ENCODE results near the gene LILRA1.
"Not testable (repeated sequence)": the region's sequence is repeated elsewhere in the genome, so short reads cannot be mapped to it uniquely, and the experiment has no call there.

The LILRA1 gene

GRCh38 chr19:54630262-54630661 lies 36.8 kb downstream of the LILRA1 start, which contains the start of gene LILRB1:
LILRB1 (plus strand) TSS chr19:54630484; CDS start chr19:54631074, 590 bp downstream.
- Mint-ChIP-seq H3K4me3 (peak within 1 kb of the TSS; percentile 69), H3K4me1 (peaks cover 73% of the 10 kb centered on the region), H3K27ac (peak within 1 kb of the TSS; percentile 88), H3K36me3 (peaks cover 65% of the 10 kb centered on the region)
- ATAC-seq, H3K9me3 Mint-ChIP-seq, H3K27me3 Mint-ChIP-seq: not testable (repeated sequence)

DNA sequence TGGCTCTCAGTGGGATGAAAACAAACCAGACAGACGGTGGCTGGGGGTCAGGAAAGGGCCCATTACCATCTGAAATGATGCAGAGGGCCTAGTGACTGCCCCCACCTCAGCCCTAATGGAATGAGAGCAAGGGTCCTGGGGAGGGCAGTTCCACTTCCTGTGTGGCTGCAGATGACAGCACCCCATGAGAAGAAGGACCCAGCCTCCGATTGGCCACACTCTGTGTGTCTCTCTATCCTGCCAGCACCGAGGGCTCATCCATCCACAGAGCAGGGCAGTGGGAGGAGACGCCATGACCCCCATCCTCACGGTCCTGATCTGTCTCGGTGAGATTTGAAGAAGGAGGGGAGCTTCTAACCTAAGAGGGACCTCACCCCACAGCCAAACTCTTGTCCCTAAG lies 37.4 kb downstream of the LILRA1 start:
- H3K4me3 Mint-ChIP-seq: peak overlapping the region; percentile 69
- peaks cover 68% of the 10 kb centered on the region for H3K4me1 Mint-ChIP-seq
- no peaks in the 10 kb centered on the region for H3K27me3 Mint-ChIP-seq
- no peaks in the 10 kb centered on the region for H3K9me3 Mint-ChIP-seq
- H3K36me3 Mint-ChIP-seq: peaks cover 67% of the 10 kb centered on the region
- ATAC-seq: no peak
- H3K27ac Mint-ChIP-seq: peak overlapping the region; percentile 88

DNA sequence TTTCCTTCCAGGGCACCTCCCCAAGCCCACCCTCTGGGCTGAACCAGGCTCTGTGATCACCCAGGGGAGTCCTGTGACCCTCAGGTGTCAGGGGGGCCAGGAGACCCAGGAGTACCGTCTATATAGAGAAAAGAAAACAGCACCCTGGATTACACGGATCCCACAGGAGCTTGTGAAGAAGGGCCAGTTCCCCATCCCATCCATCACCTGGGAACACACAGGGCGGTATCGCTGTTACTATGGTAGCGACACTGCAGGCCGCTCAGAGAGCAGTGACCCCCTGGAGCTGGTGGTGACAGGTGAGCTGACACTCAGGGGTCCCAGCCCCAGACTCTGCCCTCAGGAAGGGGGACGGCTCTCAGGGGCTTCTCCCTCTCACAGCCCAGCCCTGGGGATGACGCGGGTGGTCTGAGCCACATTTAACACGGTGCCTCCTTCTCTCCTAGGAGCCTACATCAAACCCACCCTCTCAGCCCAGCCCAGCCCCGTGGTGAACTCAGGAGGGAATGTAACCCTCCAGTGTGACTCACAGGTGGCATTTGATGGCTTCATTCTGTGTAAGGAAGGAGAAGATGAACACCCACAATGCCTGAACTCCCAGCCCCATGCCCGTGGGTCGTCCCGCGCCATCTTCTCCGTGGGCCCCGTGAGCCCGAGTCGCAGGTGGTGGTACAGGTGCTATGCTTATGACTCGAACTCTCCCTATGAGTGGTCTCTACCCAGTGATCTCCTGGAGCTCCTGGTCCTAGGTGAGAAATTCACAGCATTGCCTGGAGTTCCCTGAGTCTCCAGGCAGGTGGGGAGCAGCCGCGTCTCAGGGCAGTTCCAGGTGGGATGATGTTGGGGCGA lies 38.3 kb downstream of the LILRA1 start:
- Mint-ChIP-seq H3K4me3 (peak overlapping the region; percentile 25), H3K4me1 (peaks cover 58% of the 10 kb centered on the region), H3K36me3 (peaks cover 67% of the 10 kb centered on the region), H3K27ac (peak overlapping the region; percentile 88)
- H3K9me3 Mint-ChIP-seq, H3K27me3 Mint-ChIP-seq, ATAC-seq: not testable (repeated sequence)

DNA sequence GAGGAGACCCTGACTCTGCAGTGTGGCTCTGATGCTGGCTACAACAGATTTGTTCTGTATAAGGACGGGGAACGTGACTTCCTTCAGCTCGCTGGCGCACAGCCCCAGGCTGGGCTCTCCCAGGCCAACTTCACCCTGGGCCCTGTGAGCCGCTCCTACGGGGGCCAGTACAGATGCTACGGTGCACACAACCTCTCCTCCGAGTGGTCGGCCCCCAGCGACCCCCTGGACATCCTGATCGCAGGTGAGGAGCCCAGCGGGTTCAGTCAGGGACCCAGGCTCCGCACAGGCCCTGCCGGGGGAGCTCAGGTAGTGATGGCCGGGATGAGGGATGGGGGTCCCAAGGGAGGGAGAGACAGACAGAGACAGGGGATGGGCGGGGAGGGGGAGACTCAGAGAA lies 39.1 kb downstream of the LILRA1 start:
- H3K4me1 Mint-ChIP-seq: peaks cover 51% of the 10 kb centered on the region
- not testable (repeated sequence) for H3K4me3 Mint-ChIP-seq, ATAC-seq, H3K9me3 Mint-ChIP-seq, H3K27me3 Mint-ChIP-seq
- peak overlapping the region; percentile 77 for H3K27ac Mint-ChIP-seq
- peaks cover 67% of the 10 kb centered on the region for H3K36me3 Mint-ChIP-seq

GRCh38 chr19:54633401-54633800 lies 40.0 kb downstream of the LILRA1 start:
- H3K27ac Mint-ChIP-seq: peak overlapping the region; percentile 77
- H3K4me1 Mint-ChIP-seq: peaks cover 42% of the 10 kb centered on the region
- no peaks in the 10 kb centered on the region for H3K27me3 Mint-ChIP-seq
- peak; percentile 66 for ATAC-seq
- no peak overlapping the region for H3K4me3 Mint-ChIP-seq
- peaks cover 68% of the 10 kb centered on the region for H3K36me3 Mint-ChIP-seq
- no peaks in the 10 kb centered on the region for H3K9me3 Mint-ChIP-seq

- ATAC-seq, H3K9me3 Mint-ChIP-seq, H3K27me3 Mint-ChIP-seq, H3K27ac Mint-ChIP-seq, H3K4me3 Mint-ChIP-seq: not testable (repeated sequence)
- H3K36me3 Mint-ChIP-seq: peaks cover 50% of the 10 kb centered on the region
- peaks cover 23% of the 10 kb centered on the region for H3K4me1 Mint-ChIP-seq
Observed at GRCh38 chr19:54636081-54636480, 42.6 kb downstream of the LILRA1 start.

DNA sequence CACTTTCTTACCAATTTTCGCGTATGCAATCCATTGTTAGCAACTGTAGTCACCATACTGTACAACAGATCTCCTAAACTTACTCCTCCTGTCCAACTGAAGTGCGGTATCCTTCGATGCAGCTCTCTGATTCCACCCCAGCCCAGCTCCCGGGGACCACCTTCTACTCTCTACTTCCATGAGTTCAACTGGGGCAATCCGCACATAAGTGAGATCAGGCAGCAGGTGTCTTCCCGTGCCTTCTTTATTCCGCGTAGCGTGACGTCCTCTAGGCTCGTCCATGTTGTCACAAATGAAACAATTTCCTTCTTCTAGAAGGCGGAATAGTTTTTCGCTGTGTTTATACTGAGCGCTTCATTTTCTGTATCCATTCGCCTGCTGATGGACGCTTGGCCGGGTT lies 45.3 kb downstream of the LILRA1 start:
- Mint-ChIP-seq H3K9me3 (peaks cover 3% of the 10 kb centered on the region), H3K36me3 (peaks cover 33% of the 10 kb centered on the region), H3K4me3 (no peak overlapping the region), H3K27ac (no peak overlapping the region), H3K4me1 (peaks cover 19% of the 10 kb centered on the region), H3K27me3 (no peaks in the 10 kb centered on the region)
- ATAC-seq: no peak

DNA sequence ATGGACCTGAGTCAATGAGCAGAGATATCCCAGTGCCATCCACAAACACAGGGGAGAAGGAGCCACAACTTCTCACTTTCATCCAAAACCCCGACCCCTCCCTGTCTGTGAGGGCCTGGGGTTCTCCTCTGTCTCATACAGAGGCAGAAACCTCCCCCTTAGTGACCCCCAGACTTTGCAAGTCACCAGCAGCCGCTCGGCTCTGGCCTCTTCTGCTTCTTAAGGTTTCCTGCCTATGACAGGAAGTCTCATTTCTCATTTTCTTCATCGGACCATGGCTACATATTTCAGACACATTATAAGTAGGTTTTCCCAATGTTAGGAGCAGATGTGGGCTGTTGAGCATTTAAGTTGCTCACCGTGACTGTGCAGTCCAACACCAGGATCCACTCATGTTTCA lies 49.5 kb downstream of the LILRA1 start:
- ATAC-seq: peak; percentile 27
- peak overlapping the region; percentile 23 for H3K27ac Mint-ChIP-seq
- not testable (repeated sequence) for H3K9me3 Mint-ChIP-seq, H3K27me3 Mint-ChIP-seq, H3K36me3 Mint-ChIP-seq, H3K4me3 Mint-ChIP-seq
- peaks cover 23% of the 10 kb centered on the region for H3K4me1 Mint-ChIP-seq

- H3K36me3 Mint-ChIP-seq, ATAC-seq, H3K27me3 Mint-ChIP-seq, H3K27ac Mint-ChIP-seq, H3K4me3 Mint-ChIP-seq, H3K9me3 Mint-ChIP-seq: not testable (repeated sequence)
- H3K4me1 Mint-ChIP-seq: peaks cover 21% of the 10 kb centered on the region
Observed at GRCh38 chr19:54643583-54643982, 50.2 kb downstream of the LILRA1 start.

GRCh38 chr19:54644056-54644455 lies 50.6 kb downstream of the LILRA1 start:
- Mint-ChIP-seq H3K27me3 (no peaks in the 10 kb centered on the region), H3K27ac (no peak overlapping the region), H3K36me3 (no peaks in the 10 kb centered on the region), H3K9me3 (no peaks in the 10 kb centered on the region), H3K4me3 (no peak overlapping the region), H3K4me1 (peaks cover 17% of the 10 kb centered on the region)
- no peak for ATAC-seq

GRCh38 chr19:54646331-54646841 lies 53.0 kb downstream of the LILRA1 start:
- Mint-ChIP-seq H3K27ac (no peak overlapping the region), H3K4me1 (peaks cover 17% of the 10 kb centered on the region), H3K27me3 (no peaks in the 10 kb centered on the region), H3K9me3 (no peaks in the 10 kb centered on the region), H3K36me3 (no peaks in the 10 kb centered on the region), H3K4me3 (no peak overlapping the region)
- ATAC-seq: no peak

DNA sequence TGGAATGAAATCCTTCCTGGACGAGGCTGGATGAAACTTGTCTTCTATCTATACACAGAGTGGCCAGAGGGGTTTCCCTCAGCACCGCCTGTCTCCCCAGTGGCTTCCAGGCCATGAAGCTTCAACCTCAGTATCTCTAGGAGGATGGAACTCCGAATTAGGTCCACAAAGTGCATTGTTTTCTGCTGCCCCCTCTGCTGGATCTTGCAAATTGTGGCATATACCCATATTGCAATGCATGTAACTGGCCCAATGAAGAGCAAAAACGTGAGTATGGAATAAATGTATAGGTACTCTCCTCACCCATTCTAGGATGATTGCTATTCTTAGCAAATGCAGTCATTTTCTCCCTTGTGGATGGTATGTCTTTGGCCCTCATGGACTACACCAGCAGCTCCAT lies 54.7 kb downstream of the LILRA1 start:
- no peak for ATAC-seq
- Mint-ChIP-seq H3K4me1 (peaks cover 10% of the 10 kb centered on the region), H3K9me3 (no peaks in the 10 kb centered on the region), H3K27ac (no peak overlapping the region), H3K27me3 (no peaks in the 10 kb centered on the region), H3K4me3 (no peak overlapping the region), H3K36me3 (no peaks in the 10 kb centered on the region)

GRCh38 chr19:54650108-54650655 lies 56.8 kb downstream of the LILRA1 start:
- no peak overlapping the region for H3K27ac Mint-ChIP-seq
- no peaks in the 10 kb centered on the region for H3K9me3 Mint-ChIP-seq

More at GRCh38 chr19:54650108-54650655, 56.8 kb downstream of the LILRA1 start:
- H3K4me3 Mint-ChIP-seq: no peak overlapping the region
- no peaks in the 10 kb centered on the region for H3K36me3 Mint-ChIP-seq
- H3K27me3 Mint-ChIP-seq: no peaks in the 10 kb centered on the region
- ATAC-seq: no peak
- peaks cover 11% of the 10 kb centered on the region for H3K4me1 Mint-ChIP-seq
